ENCODE measurements around the gene IFNL2.

The IFNL2 gene

DNA sequence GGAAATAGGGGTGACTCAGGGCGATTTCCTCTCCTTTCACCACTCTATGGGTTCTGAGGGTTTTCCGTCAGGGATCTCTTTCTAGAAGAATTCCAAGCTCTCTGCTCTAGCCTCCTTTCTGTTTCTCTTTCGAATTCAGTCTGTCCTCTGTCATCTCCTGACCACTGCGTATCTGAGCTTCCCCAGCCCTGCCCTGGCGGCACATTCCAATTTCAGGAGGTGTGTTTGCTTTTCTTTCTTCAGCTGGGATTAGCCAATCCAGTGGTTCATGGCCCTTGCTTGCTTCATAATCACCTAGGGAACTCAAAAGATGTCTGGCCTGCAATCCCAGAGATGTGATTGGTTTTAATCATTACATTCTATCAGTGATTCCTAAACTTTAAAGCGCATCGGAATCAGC is 9.4 kb downstream of the IFNL2 start:
- H3K4me3 ChIP-seq (ENCODE audit: low read length) = no peak overlapping the region
- DNase-seq (ENCODE audit: low read depth, low spot score) = no peak

DNA sequence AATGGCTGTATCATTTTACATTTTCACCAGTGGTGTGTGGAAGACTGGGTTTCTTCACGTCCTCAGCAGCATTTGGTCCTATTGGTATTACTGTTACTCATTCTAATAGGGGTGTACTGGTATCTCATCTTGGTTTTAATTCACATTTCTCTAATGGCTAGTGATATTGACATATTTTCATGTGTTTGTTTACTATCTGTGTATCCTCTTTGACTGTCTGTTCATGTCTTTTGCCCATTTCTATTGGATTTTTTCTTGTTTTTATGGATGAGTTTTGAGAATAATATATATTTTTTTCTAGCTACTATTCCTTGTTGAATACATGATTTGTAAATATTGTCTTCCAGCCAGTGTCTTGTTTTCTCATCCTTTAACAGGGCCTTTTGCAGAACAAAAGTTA is 13.8 kb downstream of the IFNL2 start:
- no peak for DNase-seq (ENCODE audit: low read depth, low spot score)
- no peak overlapping the region for H3K4me3 ChIP-seq (ENCODE audit: low read length)

DNA sequence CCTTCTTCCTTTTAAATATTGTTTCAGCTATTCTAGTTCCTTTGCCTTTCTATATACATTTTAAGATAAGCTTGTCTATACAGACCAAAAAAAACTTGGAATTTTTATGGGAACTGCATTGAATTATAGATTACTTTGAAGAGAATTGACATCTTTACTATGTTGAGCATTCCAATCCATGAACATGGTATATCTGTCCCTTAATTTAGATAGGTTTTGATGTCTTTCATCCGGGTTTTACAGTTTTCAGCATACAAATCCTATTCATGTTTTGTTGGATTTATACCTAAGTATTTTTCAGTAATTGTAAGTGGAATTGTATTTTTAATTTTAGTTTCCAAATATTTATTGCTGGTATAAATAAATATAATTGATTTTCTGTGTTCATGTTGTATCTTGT is 15.8 kb downstream of the IFNL2 start:
- no peak for DNase-seq (ENCODE audit: low read depth, low spot score)
- no peak overlapping the region for H3K4me3 ChIP-seq (ENCODE audit: low read length)

DNA sequence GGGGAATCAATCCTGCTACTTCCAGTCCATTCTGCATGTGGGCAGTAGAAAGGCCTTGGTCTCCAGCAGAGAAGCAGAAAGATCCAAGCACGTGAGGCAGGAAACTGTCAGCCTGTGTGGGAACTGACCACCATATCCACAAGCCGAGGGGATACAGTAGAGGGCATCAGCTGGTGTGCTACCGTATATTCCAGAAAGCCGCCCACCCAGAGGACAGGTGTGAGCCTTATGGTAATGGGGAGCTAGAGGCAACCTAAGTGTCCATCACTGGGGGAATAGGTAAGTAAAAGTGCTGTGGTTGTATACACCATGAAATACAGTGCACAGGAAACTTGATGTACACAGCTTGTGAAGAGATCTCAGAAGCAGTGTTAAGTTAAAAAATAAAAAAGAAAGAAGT is 25.2 kb downstream of the IFNL2 start:
- no peak overlapping the region for H3K4me3 ChIP-seq (ENCODE audit: low read length)
- no peak for DNase-seq (ENCODE audit: low read depth, low spot score)

DNA sequence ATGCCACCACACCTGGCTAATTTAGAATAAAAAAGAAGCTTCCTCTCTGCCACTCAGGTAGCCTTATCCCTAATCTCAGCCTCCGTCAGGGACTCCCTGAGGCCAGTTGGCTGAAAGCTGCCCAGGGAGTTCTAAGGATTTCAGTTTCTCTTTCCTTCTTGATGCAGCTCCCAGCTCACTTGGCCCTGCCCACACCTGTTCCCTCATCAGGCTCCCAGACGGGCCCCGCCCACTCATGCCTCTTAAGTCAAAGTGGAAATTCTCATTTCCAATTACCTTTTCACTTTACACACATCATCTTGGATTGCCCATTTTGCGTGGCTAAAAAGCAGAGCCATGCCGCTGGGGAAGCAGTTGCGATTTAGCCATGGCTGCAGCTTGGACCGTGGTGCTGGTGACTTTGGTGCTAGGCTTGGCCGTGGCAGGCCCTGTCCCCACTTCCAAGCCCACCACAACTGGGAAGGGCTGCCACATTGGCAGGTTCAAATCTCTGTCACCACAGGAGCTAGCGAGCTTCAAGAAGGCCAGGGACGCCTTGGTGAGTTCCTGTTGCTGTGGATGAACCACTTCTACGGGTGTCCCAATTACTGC is 28.0 kb downstream of the IFNL2 start, which contains the start of gene IFNL1:
IFNL1 (plus strand) TSS at position 353 of the 591 bp plus-strand sequence; CDS start at position 368, 15 bp downstream.
- DNase-seq (ENCODE audit: low read depth, low spot score) = no peak
- no peak within 1 kb of the TSS for H3K4me3 ChIP-seq (ENCODE audit: low read length)

DNA sequence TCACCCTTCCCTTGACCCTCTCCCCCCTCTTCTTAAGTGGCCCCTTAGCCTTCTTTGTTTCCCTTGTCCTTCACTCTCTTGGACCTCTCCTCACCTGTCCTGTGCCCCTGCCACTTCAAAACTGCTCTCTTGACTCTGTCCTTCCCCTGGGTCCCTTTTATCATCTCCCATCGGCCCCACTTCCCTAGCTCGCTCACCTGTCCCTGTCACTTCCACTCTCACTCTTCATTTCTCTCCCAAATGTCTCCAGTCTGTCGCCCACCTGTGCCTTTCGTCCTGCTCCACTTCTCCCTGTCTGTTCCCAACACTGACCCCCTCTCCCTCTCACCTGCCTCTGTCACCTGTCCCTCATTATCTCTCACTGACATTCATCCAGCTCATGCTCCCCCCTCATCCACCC is 28.7 kb downstream of the IFNL2 start:
- no peak for DNase-seq (ENCODE audit: low read depth, low spot score)
- no peak overlapping the region for H3K4me3 ChIP-seq (ENCODE audit: low read length)

DNA sequence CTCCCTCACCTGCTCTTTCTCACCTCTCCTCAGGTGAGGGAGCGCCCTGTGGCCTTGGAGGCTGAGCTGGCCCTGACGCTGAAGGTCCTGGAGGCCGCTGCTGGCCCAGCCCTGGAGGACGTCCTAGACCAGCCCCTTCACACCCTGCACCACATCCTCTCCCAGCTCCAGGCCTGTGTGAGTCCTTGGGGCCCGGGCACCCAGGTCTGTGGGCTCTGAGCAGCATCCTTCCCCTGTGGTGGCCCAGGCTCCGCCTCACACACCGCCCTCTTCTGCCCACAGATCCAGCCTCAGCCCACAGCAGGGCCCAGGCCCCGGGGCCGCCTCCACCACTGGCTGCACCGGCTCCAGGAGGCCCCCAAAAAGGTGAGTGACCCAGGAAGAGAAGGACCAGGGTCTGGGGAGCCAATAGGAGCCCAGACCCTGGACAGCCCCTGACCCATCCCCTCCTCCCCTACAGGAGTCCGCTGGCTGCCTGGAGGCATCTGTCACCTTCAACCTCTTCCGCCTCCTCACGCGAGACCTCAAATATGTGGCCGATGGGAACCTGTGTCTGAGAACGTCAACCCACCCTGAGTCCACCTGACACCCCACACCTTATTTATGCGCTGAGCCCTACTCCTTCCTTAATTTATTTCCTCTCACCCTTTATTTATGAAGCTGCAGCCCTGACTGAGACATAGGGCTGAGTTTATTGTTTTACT is 29.9 kb downstream of the IFNL2 start:
- H3K4me3 ChIP-seq (ENCODE audit: low read length) = no peak overlapping the region
- DNase-seq (ENCODE audit: low read depth, low spot score) = peak; percentile 37

DNA sequence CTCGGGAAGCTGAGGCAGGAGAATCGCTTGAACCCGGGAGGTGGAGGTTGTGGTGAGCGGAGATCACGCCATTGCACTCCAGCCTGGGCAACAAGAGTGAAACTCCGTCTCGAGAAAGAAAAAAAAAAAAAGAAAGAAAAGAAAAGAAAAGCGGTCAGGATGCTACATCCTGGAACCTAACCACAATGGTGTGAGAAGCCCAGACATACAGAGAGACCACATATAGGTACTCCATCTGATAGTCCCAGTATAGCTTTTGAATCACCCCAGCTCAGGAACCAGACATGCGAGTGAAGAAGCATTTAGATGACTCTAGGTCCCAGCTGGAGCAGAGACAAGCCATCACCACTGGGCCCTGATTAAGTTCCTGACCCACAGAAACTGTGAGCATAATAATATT is 31.2 kb downstream of the IFNL2 start:
- H3K4me3 ChIP-seq (ENCODE audit: low read length) = no peak overlapping the region
- DNase-seq (ENCODE audit: low read depth, low spot score) = no peak

DNA sequence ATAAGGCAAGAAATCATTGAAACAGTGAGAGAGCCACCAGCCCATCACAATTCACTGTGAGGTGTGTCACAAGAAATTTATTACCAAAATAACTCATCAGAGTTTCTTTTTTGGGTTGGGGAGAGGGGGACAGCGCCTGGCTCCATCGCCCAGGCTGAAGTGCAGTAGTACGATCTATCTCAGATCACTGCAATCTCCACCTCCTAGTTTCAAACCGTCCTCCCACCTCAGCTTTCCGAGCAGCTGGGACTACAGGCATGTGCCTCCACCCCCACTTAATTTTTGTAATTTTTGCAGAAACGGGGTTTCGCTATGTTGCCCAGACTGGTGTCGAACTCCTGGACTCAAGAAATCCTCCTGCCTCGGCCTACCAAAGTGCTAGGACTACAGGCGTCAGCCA is 31.6 kb downstream of the IFNL2 start:
- no peak overlapping the region for H3K4me3 ChIP-seq (ENCODE audit: low read length)
- no peak for DNase-seq (ENCODE audit: low read depth, low spot score)

DNA sequence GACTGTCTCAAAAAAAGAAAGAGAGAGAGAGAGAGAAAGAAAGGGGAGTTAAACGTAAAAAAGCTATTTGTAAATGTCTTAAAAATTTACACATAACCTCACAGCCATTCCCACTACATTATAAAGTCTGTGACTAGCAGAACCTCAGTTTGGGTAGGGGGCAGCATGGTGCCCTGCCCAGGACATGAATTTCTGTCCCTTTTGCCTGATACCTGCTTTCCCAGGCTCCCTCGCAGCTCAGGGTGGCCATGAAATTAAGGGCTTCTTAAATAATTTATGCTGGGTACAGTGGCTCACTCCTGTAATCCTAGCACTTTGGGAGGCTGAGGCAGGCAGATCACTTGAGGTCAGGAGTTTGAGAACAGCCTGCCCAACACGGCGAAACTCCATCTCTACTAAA is 32.8 kb downstream of the IFNL2 start:
- no peak for DNase-seq (ENCODE audit: low read depth, low spot score)
- H3K4me3 ChIP-seq (ENCODE audit: low read length) = no peak overlapping the region

DNA sequence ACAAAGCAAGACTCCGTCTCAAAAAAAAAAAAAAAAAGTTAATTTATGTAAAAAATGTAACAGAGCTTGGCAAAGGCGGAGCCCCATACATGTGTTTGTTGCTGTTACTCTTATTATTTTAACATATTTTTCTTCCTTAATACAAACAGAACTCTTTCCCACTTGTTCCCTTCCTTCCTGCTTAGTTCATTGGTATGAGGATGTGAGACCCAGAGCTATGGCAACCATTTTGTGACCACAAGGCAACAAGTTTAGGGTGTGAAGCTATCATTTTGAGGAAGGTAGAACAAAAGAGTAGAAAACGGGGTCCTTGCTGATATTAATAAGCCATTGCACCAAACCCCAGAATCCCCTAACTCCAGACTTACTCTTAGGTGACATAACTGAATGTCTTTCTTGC is 33.4 kb downstream of the IFNL2 start:
- no peak overlapping the region for H3K4me3 ChIP-seq (ENCODE audit: low read length)
- DNase-seq (ENCODE audit: low read depth, low spot score) = no peak

DNA sequence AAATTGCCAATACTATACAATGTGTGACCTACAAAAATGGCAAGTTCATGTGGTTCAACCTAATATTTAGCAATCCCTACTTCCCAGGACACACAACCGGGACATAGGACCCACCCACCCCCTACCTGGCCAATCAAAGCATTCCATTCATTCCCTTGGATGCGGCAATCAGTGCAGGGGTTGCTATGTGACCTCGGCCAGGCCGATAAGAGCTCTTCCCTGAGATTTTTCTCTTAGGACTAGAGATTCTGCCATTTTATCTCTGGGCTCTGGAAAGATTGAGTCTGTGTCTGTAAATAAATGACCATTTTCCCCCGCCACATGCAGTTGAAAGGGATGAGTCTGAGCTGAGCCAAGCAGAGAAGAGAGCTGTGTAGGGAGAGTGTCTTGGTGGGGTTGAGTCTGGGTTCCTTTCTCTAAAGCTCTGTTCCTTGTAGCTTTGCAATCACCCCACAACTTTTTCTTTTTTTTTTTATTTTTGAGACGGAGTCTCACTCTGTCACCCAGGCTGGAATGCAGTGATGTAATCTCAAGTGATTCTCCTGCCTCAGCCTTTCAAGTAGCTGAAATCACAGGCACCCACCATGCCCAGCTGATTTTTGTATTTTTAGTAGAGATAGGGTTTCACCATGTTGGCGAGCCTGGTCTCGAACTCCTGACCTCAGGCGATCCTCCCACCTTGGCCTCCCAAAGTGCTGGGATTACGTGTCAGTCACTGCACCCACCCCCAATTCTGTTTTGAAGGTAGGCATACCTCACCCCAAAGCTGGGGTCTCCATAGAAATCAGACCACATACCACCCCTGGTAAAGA is 35.4 kb downstream of the IFNL2 start:
- DNase-seq (ENCODE audit: low read depth, low spot score) = no peak

DNA sequence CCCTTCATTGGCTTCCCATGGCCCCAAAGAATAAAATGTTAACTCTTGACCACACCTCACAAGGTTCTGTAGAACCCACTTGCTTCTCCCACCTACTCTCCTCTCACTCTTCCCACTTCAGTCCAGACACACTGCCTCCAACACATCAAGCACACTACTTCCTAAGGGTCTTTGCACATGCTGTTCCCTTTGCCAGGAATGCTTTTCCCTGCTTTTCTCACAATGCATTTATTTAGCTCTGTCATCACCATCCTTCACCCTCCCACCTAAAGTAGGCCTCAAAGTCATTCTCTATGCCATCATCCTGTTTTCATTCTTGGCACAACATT is 36.0 kb downstream of the IFNL2 start:
- DNase-seq (ENCODE audit: low read depth, low spot score) = no peak
- H3K4me3 ChIP-seq (ENCODE audit: low read length) = no peak overlapping the region

More for the DNA sequence above, 35.4 kb downstream of the IFNL2 start:
- H3K4me3 ChIP-seq (ENCODE audit: low read length) = no peak overlapping the region

DNA sequence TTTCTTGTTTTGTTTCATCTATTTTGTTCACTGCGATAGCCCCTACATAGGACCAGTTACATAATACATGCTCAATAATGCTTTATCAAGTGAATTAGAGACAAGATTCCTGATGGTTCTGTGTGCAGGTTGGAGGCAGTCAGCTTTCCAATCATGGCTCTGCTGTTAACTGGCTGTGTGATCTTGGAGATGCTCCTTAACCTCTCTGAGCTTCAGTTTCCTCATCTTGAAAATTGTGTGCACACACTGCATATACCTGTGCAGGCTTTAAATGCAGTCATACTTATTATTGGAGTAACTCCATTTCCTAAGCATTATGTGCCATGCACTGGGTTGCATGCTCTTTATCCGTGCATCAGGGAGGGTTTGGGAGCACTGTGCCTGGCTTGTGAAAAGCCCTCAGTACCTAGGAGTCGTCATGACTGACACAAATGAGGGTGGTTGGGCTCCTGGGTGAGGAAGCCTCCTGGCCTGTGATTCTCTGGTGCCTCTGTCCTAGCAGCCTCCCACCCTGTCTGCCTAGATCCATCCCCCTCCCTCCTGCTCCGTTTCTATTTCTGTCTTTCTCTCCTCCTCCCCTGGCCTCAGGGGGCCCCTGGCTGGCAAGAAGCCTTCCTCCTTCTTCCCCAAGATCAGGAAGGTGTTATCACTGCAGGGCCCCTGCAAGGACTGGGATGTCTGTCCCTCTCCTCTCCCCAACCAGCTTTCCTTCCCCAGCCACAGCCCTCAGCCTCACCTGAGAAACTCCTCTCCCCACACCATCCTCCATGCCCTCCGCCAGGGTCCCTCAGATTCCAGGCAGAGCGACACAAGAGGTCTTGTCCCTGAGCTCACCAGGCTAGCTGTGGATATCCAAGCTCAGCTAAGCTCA is 36.7 kb downstream of the IFNL2 start:
- no peak for DNase-seq (ENCODE audit: low read depth, low spot score)

DNA sequence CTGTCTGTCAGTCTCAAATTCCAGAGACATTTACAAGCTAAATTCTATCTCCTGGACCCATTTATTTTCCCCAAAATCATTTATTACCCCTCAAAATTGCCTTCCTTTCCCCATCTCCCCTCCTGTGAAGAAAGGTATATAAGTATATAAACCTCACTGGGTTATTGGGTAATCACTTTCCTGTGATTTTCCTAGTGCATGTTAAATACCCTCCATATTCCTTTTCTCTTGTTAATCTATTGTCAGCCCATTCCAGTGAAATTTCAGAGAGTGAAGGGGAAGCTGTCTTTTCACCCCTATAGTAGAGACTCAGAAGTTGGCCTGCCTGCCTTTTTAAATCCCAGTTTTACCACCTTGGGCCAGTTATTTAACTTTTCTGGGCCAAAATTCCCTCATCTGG is 37.9 kb downstream of the IFNL2 start:
- no peak overlapping the region for H3K4me3 ChIP-seq (ENCODE audit: low read length)
- no peak for DNase-seq (ENCODE audit: low read depth, low spot score)

More for the DNA sequence above, 36.7 kb downstream of the IFNL2 start:
- no peak overlapping the region for H3K4me3 ChIP-seq (ENCODE audit: low read length)

DNA sequence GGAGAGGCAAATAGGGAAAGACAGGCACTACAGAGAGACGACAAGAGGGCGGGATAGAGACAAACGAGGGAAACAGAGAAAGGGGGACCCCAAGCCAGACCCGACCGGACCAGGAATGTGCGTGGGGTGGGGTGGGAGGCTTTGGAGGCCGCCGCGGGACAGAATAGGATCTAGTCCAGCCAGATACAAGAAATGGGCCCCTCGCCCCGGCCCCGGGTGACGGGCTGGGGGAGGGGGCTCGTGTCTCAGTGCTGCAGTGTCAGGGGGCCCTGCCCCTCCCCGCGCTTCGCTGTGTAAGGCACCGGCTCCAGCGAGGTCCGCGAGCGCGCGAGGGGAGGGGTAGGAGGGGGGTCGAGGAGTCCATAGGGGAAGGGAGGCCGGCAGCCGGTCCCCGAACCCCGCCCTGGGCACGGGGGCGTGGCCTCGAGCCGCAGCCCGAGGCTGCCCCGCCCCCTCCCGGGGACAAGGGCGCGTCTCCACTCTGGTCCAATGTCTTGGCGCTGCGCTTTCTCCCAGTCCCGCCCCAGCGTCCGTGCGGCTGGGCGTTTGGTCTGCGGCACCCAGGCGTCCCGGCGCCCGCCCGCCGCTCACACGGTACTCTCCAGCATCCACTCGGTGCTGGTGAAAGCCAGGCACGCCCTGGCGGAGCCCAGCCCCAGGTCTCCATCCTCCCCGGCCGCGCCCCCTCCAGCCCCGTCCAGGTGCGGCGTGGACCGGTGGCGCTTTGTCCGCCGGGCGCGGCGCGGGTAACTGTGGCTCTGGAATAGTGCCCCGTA is 39.0 kb downstream of the IFNL2 start:
- no peak overlapping the region for H3K4me3 ChIP-seq (ENCODE audit: low read length)

DNA sequence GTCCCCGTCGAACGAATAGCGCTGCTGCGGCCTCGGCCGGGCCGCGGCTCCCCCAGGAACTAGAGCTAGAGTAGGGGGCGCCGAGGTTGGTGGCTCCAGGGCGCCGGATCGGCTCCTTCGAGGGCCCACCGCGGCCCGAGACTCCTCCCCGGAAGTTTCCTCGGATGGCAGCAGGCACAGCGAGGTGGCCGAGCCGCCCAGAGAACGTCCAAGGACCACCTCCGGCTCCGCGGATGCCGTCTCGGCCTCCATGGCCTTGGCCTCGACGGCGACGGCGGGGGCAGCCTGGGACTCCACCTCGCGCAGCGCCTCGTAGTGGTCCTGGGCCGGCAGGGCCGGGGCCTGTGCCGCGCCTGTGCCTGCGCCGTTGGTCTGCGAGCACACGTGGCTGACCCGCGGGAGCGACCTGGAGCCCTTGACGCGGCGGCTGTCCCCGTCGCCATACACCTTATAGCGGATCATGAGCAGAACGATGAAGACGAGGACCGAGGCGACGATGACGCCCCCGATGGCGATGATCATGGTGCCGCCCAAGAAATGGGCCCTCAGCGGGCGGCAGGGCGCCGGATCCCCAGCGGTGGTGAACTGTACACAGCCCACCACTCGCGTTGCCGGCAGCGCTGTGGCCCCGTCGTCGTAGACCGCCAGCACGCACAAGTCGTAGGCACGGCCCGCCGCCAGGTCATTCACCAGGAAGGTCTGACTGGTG is 39.8 kb downstream of the IFNL2 start:
- H3K4me3 ChIP-seq (ENCODE audit: low read length) = no peak overlapping the region
- DNase-seq (ENCODE audit: low read depth, low spot score) = no peak

More for the DNA sequence above, 39.0 kb downstream of the IFNL2 start:
- DNase-seq (ENCODE audit: low read depth, low spot score) = no peak

Data from Jurkat, Clone E6-1 (cell line).